Activated CD4-positive, alpha-beta T cell treated with anti-CD3 and anti-CD28 coated beads for 48 hours (primary cell): Measurements from ENCODE around the gene ATAD3C.
"Not testable (repeated sequence)": the region's sequence is repeated elsewhere in the genome, so short reads cannot be mapped to it uniquely, and the experiment has no call there.

ENCODE experiments used
- DNase-seq: peaks from one replicate; pipeline ENCODE4 v3.0.0-alpha.2; 2020

The ATAD3C gene

GRCh38 chr1:1419363-1419812, 30.1 kb upstream of the ATAD3C start:
- no peak for DNase-seq

DNA sequence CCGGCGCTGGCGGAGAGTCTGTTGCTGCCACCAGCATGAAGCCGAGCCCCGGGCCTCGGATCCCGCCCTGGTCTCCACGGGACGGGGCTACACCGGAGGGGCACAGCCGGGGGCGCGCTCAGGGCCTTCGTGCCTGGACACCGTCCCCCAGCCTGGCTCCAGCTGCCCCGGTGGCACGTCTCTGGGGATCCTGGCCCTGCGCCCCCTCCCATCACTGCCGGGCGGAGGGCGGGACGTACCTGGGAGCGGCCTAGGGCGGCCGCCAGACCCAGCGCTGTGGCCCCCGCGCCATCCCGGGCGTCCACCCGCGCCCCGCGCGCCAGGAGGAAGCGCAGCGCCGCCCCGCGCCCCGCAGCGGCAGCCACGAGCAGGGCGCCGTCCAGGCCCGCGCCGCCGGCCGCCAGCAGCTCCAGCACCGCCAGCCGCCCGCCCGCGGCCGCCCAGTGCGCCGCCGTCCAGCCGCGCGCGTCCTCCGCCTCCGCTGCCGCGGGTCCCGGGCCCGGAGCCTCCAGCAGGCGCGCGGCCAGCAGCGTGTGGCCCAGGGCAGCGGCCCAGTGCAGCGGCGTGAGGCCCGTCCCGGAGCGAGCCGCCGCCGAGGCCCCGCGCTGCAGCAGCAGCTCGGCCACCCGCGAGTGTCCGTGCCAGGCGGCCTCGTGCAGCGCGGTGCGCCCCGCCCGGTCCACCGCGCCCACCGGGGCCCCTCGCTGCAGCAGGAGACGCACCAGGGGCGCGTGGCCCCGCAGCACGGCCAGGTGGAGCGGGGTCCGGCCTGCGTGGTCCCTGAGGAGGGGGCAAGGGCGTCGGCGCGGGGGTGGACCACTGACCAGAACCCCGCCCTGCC, 29.5 kb upstream of the ATAD3C start:
- DNase-seq = no peak

GRCh38 chr1:1420654-1421141, 28.8 kb upstream of the ATAD3C start:
- DNase-seq = no peak

DNA sequence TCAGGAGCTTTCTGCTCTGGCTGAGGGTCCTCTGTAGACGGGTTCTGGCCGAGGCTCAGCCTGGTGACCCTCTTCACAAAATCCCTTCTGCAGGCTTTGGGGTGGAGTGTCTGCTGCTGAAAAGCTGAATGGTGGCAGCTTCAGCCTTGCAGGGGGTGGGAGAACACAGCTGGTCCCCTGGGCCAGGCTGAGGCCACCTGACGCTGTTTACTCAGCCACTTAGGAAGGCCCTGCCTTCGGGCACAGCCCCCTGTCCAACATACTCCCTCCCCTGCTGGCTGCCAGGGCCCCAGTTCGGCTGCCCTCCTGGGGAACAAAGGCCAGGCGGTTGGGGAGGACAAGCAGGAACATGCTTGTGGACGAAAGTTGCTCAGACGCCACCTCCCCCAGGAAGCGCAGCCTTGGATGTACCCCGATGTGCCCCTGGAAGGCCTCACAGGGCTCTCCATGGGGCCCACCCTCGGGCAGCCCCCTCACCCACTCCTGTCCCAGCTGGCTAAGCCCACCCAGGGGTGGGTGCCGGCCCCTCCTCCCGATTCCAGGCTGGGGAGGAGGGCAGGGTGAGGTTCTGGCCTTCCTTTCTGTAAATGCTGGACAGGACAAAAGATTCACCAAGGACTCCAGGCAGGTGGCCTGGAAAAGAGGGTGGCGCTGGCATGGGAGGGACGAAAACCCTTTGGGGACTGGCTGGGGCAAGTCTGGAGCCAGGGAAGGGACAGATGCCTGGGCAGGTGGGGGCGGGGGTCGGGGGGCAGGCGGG, 28.2 kb upstream of the ATAD3C start, which contains the start of gene ANKRD65:
ANKRD65 (minus strand) TSS at position 130 of the 760 bp plus-strand sequence. CDS start 271 bp downstream, outside the sequence.
- DNase-seq = no peak

GRCh38 chr1:1421907-1422464, 27.5 kb upstream of the ATAD3C start:
- no peak for DNase-seq

- no peak for DNase-seq
Observed at GRCh38 chr1:1422465-1423244, 26.8 kb upstream of the ATAD3C start.

DNA sequence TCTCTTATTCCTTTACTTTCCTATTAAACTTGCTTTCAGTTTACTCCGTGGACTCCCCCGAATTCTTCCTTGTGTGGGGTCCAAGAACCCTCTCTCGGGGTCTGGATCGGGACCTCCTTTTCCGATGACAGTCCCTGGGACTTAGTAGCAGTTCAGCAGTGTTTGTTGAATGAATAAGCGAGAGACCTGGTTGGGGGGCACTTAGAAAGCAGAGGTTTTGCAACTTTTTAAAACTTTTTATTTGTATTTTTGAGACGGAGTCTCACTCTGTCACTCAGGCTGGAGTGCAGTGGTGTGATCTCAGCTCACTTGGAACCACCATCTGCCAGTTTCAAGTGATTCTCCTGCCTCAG, 26.3 kb upstream of the ATAD3C start:
- DNase-seq = no peak

- DNase-seq = no peak
Observed at GRCh38 chr1:1424707-1425106, 24.8 kb upstream of the ATAD3C start.

DNA sequence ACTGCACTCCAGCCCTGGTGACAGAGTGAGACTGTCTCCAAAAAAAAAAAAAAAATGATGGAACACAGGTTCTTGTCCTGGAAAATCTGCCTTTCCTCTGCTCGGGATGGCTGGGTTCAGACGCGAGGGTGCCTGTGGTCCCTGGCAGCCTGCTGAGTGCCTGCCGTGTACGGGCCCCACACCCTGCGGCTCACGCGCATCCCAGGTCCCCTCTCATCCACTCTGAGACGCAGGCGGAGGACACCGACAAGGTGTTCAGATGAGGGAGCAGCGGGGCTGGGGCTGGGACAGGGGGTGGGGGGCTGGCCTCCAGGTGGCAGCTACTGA, 24.1 kb upstream of the ATAD3C start:
- no peak for DNase-seq

DNA sequence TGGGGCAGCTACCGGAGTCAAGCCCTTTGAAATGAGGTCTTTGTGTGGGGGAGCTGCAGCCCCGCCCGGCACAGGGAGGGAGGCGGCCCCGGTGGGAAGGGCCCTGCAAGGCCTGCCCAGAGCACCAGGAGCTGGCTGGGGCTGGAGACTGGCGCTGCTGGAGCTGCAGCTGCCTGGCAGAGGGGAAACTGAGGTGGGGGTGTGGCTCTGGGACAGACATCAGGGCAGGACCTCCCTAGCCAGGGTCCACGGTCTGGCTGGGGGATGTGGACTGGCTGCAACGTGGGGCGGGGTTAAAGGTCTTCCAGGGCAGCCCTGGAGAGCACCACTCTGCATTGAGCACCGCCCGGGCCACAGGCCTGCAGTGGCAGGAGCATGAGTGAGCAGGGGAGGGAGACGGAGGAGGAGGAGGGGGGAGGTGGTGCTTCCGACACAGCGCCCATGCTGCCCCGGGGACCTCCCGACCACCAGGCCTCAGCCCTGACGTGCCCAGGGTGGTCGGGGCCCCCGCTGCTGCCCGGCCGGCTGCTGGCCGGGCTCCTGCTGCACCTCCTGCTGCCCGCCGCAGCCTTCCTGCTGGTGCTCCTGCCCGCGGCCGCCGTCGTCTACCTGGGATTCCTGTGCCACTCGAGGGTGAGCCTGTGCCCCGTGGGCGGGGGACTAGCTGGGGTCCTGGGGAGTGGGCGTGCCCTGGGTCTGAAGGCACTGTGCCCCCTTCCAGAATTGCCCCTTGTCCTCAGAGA, 23.6 kb upstream of the ATAD3C start:
- DNase-seq = no peak

- DNase-seq = no peak
Observed at GRCh38 chr1:1426496-1427105, 22.9 kb upstream of the ATAD3C start.

- DNase-seq = peak; percentile 17
Observed at GRCh38 chr1:1427106-1427819, 22.2 kb upstream of the ATAD3C start.

DNA sequence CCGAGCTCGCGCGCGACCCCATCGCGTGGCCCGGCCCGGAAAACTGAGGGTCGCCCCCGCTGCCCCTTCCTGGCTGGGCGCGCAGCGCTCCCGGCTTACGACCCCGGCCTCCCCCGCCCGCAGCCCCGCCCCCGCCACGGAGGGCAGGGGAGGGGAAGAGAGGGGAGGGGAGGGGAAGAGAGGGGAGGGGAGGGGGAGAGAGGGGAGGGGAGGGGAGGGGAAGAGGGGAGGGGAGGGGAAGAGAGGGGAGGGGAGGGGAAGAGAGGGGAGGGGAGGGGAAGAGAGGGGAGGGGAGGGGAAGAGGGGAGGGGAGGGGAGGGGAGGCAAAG, 21.7 kb upstream of the ATAD3C start:
- no peak for DNase-seq

DNA sequence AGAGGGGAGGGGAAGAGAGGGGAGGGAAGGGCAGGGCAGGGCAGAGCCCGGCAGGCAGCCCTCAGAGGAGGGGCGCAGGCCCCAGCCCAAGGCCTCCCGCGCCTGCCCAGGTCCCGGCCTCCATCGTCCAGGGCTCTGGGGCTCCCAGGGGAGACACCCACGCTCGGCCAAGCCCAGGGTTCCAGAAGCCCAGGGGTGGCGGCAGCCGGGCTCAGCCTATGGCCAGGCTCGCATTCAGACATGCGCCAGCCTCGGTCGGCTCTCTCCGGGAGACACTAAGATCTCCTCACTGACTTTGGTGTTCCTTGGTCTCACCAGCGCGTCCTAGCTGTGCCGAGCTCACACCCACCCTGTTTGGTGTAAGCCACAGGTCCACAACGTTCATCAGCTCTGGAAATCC, 21.3 kb upstream of the ATAD3C start:
- no peak for DNase-seq

DNA sequence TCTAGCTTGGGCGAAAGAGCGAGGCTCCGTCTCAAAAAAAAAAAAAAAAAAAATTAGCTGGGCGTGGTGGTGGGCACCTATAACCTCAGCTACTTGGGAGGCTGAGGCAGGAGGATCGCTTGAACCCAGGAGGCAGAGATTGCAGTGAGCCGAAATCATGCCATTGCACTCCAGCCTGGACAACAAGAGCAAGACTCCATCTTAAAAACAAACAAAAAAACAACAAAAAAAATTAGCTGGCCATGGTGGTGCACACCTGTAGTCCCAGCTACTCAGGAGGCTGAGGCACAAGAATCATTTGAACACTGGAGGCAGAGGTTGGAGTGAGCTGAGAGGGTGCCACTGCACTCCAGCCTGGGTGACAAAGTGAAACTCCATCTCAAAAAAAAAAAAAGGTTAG, 20.5 kb upstream of the ATAD3C start:
- not testable (repeated sequence) for DNase-seq

GRCh38 chr1:1429671-1430073, 19.8 kb upstream of the ATAD3C start:
- DNase-seq = no peak

GRCh38 chr1:1430114-1430982, 19.1 kb upstream of the ATAD3C start:
- peak; percentile 2 for DNase-seq

DNA sequence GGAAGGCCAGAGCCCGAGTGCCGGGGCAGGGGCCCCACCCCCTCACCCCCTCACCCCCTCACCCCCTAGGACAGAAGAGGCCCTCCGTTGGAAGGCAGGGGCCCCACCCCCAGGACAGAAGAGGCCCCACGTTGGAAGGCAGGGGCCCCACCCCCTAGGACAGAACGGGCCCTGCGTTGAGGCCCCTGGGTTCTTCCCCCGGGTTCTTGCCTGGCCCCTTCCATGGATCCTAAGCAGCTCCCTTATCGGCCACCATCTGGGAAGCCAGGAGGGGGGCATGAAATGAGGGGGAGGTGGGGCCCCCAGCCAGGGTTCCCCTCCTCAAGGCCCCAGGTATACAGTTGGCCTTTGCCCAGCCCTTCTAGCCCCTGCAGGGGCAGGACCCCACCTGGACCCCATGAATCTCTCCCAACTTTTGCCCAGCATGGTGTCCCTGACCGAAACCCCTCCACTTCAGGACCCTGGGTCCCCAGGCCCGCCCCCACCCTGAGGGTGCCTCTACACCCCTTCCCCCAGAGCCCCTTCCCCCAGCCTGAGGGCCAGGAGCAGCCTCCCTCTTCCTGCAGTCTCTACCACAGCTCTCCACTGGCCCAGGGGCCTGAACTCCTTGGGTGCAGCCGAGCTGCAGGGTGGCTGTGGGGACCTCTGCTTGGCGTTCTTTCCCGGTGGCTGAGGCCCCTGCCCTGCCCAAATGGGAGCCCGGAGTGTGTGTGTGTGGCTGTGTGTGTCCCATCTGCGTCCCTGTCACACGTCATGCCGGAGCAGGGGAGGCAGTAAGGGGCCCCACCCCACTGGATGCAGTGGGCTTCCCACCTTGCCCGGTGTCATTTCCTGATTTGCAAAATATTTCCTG, 18.3 kb upstream of the ATAD3C start:
- no peak for DNase-seq

DNA sequence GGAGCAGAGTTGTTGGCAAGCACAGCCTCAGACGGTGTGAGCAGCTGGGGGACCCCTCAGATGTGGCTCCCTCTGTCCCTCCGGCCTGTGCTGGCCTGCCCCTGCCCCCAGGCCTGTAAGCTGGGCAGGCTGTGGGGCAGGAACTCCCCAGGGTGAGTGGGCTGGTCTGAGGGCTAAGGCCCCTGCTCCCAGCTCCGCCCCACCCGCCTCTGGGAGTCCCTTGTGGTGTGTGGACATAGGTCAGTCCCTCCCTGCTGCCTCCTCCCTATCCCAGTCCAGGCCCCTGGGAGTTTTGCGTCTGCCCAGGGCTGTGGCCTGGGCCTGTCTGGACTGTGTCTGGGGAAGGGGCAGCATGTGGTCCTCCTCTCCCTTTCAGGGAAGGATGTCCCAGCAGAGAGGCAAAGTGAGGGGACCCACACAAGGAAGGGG, 17.6 kb upstream of the ATAD3C start:
- DNase-seq = no peak
